GM18508 (cell line): ENCODE results near the gene IQGAP2.
"Not testable (repeated sequence)": the region's sequence is repeated elsewhere in the genome, so short reads cannot be mapped to it uniquely, and the experiment has no call there.

Experiments
- ATAC-seq: cut with Tn5 transposase; IDR thresholded peaks from one replicate; pipeline ENCODE4 v1.9.1; 2021; ENCODE audit warnings: moderate number of reproducible peaks; ENCODE audit not compliant: insufficient read depth, unreplicated experiment

Gene IQGAP2

GRCh38 chr5:76402886-76403765 is at the start of gene IQGAP2:
Gene IQGAP2, plus strand, starts transcription at chr5:76403285. Its CDS starts 261 bp downstream, at chr5:76403546.
- peak; percentile 32 for ATAC-seq

- ATAC-seq: no peak
These were observed 46.2 kb upstream of the IQGAP2 start for GRCh38 chr5:76356887-76357286.

- no peak for ATAC-seq
These were observed 39.5 kb upstream of the IQGAP2 start for GRCh38 chr5:76363352-76364225.

- no peak for ATAC-seq
These were observed 38.9 kb upstream of the IQGAP2 start for GRCh38 chr5:76364226-76364589.

- ATAC-seq: no peak
These were observed 37.5 kb upstream of the IQGAP2 start for GRCh38 chr5:76365561-76365960.

- ATAC-seq: no peak
These were observed 36.5 kb upstream of the IQGAP2 start for GRCh38 chr5:76366596-76366995.

- no peak for ATAC-seq
These were observed 35.3 kb upstream of the IQGAP2 start for GRCh38 chr5:76367623-76368371.

- no peak for ATAC-seq
These were observed 34.1 kb upstream of the IQGAP2 start for GRCh38 chr5:76368941-76369340.

GRCh38 chr5:76369668-76370067 is 33.4 kb upstream of the IQGAP2 start:
- ATAC-seq: not testable (repeated sequence)

GRCh38 chr5:76371960-76372322 is 31.1 kb upstream of the IQGAP2 start:
- no peak for ATAC-seq

GRCh38 chr5:76372323-76373054 is 30.6 kb upstream of the IQGAP2 start:
- no peak for ATAC-seq

GRCh38 chr5:76376148-76376865 is 26.8 kb upstream of the IQGAP2 start:
- ATAC-seq: no peak

GRCh38 chr5:76376866-76377230 is 26.2 kb upstream of the IQGAP2 start:
- ATAC-seq: no peak

- no peak for ATAC-seq
These were observed 24.7 kb upstream of the IQGAP2 start for GRCh38 chr5:76378355-76378754.

- no peak for ATAC-seq
These were observed 23.8 kb upstream of the IQGAP2 start for GRCh38 chr5:76379316-76379715.

GRCh38 chr5:76379855-76380254 is 23.2 kb upstream of the IQGAP2 start:
- ATAC-seq: no peak

GRCh38 chr5:76380346-76381066 is 22.6 kb upstream of the IQGAP2 start:
- ATAC-seq: no peak

GRCh38 chr5:76383126-76383832 is 19.8 kb upstream of the IQGAP2 start:
- no peak for ATAC-seq
